Activated T-cell treated with anti-CD3 and anti-CD28 coated beads, Interleukin-2, amount 50 U/mL, for 72 hours (primary cell): ENCODE measurements around the gene MAST2. TPM values are rescaled to one million over a fixed set of nuclear protein-coding genes. Genes with fewer than 3 reads are reported as not detected.
A peak's percentile ranks its signal among the peaks of the same experiment; 100 is the strongest.

ENCODE experiments used
- ATAC-seq, 2 donors: fragments of 150-1000 bp; cut with Tn5 transposase; replicated peaks in 1 of 2; 2 replicates each; pipeline ENCODE4 v1.10.0; 2021; ENCODE audit warnings: moderate library complexity in 2 of 2, mild to moderate bottlenecking in 1 of 2
- DNase-seq, 2 donors: peaks; one replicate each; pipeline ENCODE4 v3.0.0; 2021 to 2022; ENCODE audit warnings: mixed read lengths in 1 of 2
- H3K27ac Mint-ChIP-seq: one replicate; pipeline ENCODE4 v1.8.0; 2022; ENCODE audit warnings: mild to moderate bottlenecking, moderate library complexity, mixed read lengths
- H3K27me3 Mint-ChIP-seq: one replicate; pipeline ENCODE4 v1.8.0; 2022; ENCODE audit warnings: low read depth, mixed read lengths
- H3K36me3 Mint-ChIP-seq, 2 donors: one replicate each; pipeline ENCODE4 v1.8.0; 2022; ENCODE audit warnings: mixed read lengths in 2 of 2, mild to moderate bottlenecking in 1 of 2; ENCODE audit not compliant: insufficient read depth in 2 of 2
- H3K4me1 Mint-ChIP-seq: one replicate; pipeline ENCODE4 v1.8.0; 2022; ENCODE audit warnings: low read depth, mixed read lengths
- H3K4me3 Mint-ChIP-seq, 2 donors: one replicate each; pipeline ENCODE4 v1.8.0; 2022; ENCODE audit warnings: mild to moderate bottlenecking in 2 of 2, mixed read lengths in 2 of 2, moderate library complexity in 2 of 2
- H3K9me3 Mint-ChIP-seq, 2 donors: one replicate each; pipeline ENCODE4 v1.8.0; 2022; ENCODE audit warnings: mixed read lengths in 2 of 2
- total RNA-seq, 2 donors: library from RNA; stranded (reverse); gene quantifications; one replicate each; pipeline ENCODE4 v1.2.3, GENCODE V29; 2022

The MAST2 gene
- total RNA-seq, result 10 to 100 TPM; 20.7 to 21.0 TPM

DNA sequence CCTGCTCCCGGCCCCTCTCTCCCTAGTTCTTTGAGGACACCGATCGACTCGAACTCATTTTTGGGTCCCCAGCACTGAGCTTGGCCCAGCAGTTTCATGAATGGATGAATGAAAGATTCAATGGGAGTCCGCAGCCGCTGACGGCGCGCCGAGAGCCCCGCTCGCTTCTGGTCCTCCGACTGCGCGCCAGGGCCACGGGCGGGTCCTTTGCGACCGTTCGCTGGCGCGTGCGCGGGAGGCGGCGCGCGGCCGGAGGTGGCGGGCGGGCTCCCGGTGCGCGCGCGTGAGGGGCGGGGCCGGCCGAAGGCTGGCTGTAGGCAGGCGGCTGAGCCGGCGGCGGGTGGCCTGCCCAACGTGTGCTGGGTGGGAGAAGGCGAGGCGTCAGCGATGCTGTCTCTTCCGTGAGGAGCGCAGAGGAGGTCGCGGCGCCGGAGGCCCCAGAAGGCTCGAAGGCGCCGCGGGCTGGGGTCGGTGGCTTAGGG lies at the start of gene MAST2:
Gene MAST2, plus strand, starts transcription at position 314 of the 482 bp plus-strand sequence. CDS start 284 bp downstream, outside the sequence.
- ATAC-seq (peak; percentile 97), DNase-seq (peak; percentile 92 to 95)

DNA sequence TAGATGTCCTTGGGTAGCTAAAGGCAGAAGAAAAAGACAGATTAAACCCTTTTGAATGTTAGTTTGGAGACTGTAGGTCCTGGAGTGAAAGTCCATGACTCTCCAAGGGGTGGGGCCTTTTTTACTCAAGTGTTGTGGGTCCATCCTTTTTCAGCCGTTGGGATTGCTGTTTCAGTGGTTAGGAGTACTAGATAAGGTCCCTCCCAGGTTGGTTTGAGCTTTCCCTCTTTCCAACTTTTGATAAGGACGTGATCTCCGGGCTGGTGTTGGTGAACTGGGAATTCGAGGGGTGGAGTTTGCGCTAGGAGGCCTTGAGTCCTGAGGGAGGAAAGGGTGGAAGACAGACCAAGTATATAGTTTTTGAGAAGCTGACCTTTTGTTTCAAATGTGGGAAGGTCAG lies 47.7 kb upstream of the MAST2 start:
- Mint-ChIP-seq H3K27ac (no peak overlapping the region), H3K27me3 (no peaks in the 10 kb centered on the region), H3K4me3 (no peak overlapping the region), H3K4me1 (peaks cover 5% of the 10 kb centered on the region), H3K9me3 (peaks cover 0 to 4% of the 10 kb centered on the region in 2 donors), H3K36me3 (peaks cover 3 to 10% of the 10 kb centered on the region in 2 donors)
- DNase-seq (no peak), ATAC-seq (no peak)

More for the DNA sequence above, at the start of gene MAST2:
- no peaks in the 10 kb centered on the region for H3K27me3 Mint-ChIP-seq
- H3K4me1 Mint-ChIP-seq, result peaks cover 30% of the 10 kb centered on the region
- H3K27ac Mint-ChIP-seq, result peak within 1 kb of the TSS; percentile 89
- peaks cover 6 to 10% of the 10 kb centered on the region in 2 donors for H3K36me3 Mint-ChIP-seq
- H3K9me3 Mint-ChIP-seq, result no peaks in the 10 kb centered on the region
- H3K4me3 Mint-ChIP-seq, result peak within 1 kb of the TSS; percentile 94 to 97

DNA sequence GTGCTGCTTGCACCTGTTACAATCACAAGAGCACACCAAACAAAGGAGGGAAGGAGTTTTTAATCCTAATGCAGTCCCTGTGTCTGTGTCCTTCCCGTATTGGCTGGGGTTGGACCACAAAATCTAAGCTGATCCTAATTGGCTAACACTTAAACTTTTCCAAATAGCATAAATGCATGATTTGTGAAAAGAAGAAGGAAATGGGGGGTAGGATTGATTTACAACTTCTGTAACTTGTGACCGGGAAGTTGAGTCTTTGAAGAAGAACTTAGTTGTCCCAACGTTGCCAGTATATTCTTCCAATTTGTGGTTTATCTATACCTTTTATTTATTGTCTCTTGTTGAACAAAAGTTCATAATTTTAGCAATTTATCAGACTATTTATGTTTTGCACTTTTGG lies 41.1 kb upstream of the MAST2 start:
- no peak overlapping the region for H3K27ac Mint-ChIP-seq
- H3K4me1 Mint-ChIP-seq, result no peaks in the 10 kb centered on the region
- no peaks in the 10 kb centered on the region for H3K36me3 Mint-ChIP-seq
- ATAC-seq (no peak), DNase-seq (no peak)
- no peaks in the 10 kb centered on the region for H3K9me3 Mint-ChIP-seq
- H3K4me3 Mint-ChIP-seq, result no peak overlapping the region
- H3K27me3 Mint-ChIP-seq, result no peaks in the 10 kb centered on the region

DNA sequence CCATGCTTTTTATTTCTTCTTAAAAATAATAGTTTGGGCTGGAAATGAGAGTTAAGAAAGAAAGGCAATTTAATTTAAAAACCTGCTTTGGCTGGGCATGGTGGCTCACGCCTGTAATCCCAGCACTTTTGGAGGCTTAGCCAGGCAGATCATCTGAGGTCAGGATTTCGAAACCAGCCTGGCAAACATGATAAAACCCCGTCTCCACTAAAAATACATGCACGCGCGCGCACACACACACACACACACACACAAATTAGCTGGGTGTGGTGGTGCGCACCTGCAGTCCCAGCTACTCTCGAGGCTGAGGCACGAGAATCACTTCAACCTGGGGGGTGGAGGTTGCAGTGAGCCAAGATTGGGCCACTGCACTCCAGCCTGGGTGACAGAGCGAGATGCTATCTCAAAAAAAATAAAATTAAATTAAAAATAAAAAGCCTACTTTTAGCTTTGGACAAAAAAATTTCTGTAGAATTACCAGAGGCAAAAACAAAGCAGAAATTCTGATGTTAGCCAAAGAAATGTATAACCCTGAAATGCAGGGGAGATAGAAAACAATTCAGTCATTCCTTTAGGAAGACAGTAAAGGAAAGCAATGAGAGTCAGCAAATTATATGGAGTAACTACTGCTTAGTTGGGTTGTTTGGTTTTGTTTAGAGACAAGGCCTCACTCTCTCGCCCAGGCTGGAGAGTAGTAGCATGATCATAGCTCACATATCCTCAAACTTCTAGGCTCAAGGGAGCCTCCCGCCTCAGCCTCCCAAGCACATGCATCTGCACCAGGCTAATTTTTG lies 37.2 kb upstream of the MAST2 start:
- Mint-ChIP-seq H3K4me3 (no peak overlapping the region), H3K9me3 (no peaks in the 10 kb centered on the region), H3K4me1 (no peaks in the 10 kb centered on the region), H3K27me3 (no peaks in the 10 kb centered on the region), H3K36me3 (no peaks in the 10 kb centered on the region), H3K27ac (no peak overlapping the region)
- no peak for ATAC-seq
- no peak for DNase-seq

DNA sequence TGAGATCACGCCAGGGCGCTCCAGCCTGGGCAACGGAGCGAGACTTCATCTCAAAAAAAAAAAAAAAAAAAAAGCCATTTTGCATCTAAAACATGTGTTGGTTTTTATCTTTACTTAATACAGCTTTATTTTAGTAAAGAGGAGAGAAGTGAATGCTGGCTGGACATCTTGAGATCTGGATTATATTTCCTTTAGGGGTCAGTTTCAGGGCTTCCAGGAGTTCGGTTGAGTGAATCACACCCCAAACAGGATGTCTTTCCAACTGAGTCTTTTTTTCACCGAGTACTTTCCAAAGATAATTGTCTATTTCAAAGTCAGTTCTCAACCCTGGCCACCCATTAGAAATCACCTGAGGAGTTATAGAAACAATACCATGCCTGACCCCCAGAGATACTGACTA lies 36.4 kb upstream of the MAST2 start:
- no peaks in the 10 kb centered on the region for H3K4me1 Mint-ChIP-seq
- H3K27me3 Mint-ChIP-seq, result no peaks in the 10 kb centered on the region

DNA sequence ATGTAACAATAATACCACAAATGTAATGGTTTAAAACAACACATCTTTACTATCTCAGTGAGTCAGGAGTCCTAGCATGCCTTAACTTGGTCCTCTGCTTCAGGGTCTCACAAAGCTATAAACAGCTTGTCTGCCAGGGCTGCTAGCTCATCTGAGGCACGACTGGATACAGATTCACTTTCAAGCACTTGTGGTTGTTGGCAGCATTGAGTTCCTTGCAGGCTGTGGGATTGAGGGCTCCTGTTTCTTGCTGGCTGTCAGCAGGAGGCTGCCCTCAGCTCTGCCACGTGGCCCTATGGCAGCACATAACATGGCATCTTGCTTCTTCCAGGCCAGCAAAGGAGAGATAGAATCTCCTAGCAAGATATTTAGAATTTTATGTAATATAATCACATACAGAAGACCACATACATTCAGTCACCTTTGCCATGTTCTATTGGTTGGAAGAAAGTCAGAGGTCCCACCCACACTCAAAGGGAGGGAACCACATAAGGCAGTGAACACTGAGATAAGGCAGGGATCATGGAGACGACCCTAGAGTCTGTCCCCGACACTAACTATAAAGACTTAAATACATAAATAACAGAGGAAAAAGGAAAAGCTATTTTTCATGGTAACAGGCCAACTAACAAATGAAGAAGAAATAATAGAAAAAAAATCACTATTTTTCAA lies 34.0 kb upstream of the MAST2 start:
- Mint-ChIP-seq H3K4me1 (no peaks in the 10 kb centered on the region), H3K27me3 (no peaks in the 10 kb centered on the region), H3K9me3 (no peaks in the 10 kb centered on the region), H3K36me3 (no peaks in the 10 kb centered on the region), H3K4me3 (no peak overlapping the region), H3K27ac (no peak overlapping the region)
- no peak for DNase-seq
- no peak for ATAC-seq

More for the DNA sequence above, 36.4 kb upstream of the MAST2 start:
- Mint-ChIP-seq H3K9me3 (no peaks in the 10 kb centered on the region), H3K36me3 (no peaks in the 10 kb centered on the region), H3K4me3 (no peak overlapping the region), H3K27ac (no peak overlapping the region)
- ATAC-seq, result no peak
- no peak for DNase-seq

DNA sequence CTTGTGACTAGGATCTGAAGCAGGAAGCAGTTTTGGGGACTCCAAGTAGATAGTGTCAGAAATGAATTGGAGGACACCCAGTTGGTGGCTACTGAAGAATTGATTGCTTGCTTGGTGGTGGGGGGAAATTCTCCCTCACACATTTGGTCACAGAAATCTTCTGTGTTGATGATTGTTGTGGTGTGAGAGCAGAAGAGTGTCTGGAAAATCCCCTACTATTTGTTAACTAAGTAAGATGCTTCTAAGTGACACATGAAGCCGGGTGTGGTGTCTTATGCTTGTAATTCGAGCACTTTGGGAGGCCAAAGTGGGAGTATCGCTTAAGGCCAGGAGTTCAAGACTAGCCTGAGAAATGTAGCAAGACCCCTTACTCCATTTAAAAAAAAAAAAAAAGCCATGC lies 30.4 kb upstream of the MAST2 start:
- H3K27me3 Mint-ChIP-seq, result no peaks in the 10 kb centered on the region
- no peak overlapping the region for H3K27ac Mint-ChIP-seq
- H3K36me3 Mint-ChIP-seq, result no peaks in the 10 kb centered on the region
- DNase-seq (no peak), ATAC-seq (peak; percentile 20 to 26)
- H3K4me3 Mint-ChIP-seq, result no peak overlapping the region
- no peaks in the 10 kb centered on the region for H3K9me3 Mint-ChIP-seq
- no peaks in the 10 kb centered on the region for H3K4me1 Mint-ChIP-seq

DNA sequence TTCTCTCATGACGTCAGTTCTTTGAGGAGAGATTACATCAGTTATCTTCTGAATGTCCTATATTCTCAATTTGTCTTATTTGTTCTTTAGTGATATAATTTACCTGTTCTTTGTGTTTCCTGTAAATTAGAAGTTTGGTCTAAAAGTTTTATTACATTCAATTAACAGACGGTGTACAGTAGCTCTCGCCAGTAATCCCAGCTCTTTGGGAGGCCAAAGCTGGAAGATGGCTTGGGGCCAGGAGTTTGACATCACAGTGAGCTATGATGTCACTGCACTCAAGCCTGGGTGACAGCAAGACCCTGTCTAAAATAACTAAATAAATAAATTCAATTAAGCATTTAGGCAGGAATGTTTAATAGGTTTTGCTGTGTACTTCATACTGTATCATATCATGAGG lies 27.6 kb upstream of the MAST2 start:
- Mint-ChIP-seq H3K4me1 (no peaks in the 10 kb centered on the region), H3K4me3 (no peak overlapping the region), H3K36me3 (no peaks in the 10 kb centered on the region), H3K27me3 (no peaks in the 10 kb centered on the region), H3K9me3 (no peaks in the 10 kb centered on the region), H3K27ac (no peak overlapping the region)
- DNase-seq (no peak), ATAC-seq (no peak)

DNA sequence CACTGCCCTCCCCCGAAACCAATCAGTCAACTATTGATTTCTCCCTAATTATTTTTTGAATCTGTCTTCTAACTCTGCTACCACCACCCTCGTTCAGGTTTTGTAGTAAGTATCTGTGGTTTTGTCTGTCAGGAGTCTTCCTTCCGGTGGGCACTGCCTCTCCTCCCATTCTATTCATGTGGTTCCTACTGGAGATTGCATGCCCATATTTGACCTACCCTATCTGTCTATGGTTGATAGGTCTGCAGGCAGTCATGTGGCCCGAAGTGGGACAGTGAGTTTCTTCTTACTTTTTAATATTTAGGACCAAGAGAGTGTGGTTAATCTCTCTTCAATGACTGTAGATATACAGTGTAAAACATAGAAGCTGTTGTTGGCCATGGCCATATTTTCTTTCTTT lies 17.8 kb upstream of the MAST2 start:
- ATAC-seq (peak; percentile 85 to 90), DNase-seq (peak; percentile 19 to 30)
- H3K4me1 Mint-ChIP-seq, result peaks cover 21% of the 10 kb centered on the region
- H3K4me3 Mint-ChIP-seq, result peak overlapping the region; percentile 61 to 74
- no peaks in the 10 kb centered on the region for H3K36me3 Mint-ChIP-seq
- no peak overlapping the region for H3K27ac Mint-ChIP-seq
- H3K27me3 Mint-ChIP-seq, result peaks cover 7% of the 10 kb centered on the region
- no peaks in the 10 kb centered on the region for H3K9me3 Mint-ChIP-seq

DNA sequence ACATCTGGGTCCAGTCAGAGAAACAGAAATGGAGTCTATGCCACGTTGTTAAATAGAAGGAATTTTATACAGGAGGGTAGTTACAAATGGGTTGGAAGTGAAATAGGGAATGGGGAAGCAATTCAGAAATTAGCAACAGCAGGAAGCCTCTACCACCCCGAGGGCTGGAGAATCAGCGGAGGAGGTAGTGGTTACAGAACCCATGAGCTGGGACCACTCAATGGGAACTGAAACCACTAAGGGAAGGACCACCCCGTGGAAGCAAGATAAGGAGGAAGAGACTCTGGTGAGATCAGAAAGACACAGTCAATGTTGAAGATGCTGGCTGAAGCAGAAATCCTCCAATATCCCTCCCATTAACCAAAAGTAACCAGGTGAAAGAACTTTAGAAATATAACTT lies 15.5 kb upstream of the MAST2 start:
- no peaks in the 10 kb centered on the region for H3K36me3 Mint-ChIP-seq
- H3K27ac Mint-ChIP-seq, result no peak overlapping the region
- no peak overlapping the region for H3K4me3 Mint-ChIP-seq
- no peaks in the 10 kb centered on the region for H3K9me3 Mint-ChIP-seq
- H3K4me1 Mint-ChIP-seq, result peaks cover 21% of the 10 kb centered on the region
- ATAC-seq, result no peak
- no peak for DNase-seq
- peaks cover 7% of the 10 kb centered on the region for H3K27me3 Mint-ChIP-seq

DNA sequence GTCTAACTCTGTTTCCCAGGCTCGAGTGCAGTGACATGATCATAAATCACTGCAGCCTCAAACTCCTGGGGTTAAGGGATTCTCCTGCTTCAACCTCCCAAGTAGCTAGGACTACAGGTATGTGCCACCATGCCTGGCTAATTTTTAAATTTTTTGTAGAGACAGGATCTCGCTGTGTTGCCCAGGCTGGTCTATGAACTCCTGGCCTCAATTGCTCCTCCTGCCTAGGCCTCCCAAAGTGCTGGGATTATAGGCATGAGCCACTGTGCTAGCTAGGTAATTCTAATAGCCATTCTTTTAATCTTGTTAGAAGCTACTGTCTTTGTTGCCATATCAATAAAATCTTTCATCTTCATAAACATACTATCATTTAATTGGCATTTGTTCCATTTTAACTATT lies 13.8 kb upstream of the MAST2 start:
- DNase-seq (no peak), ATAC-seq (no peak)
- H3K4me3 Mint-ChIP-seq, result no peak overlapping the region
- no peak overlapping the region for H3K27ac Mint-ChIP-seq
- H3K36me3 Mint-ChIP-seq, result no peaks in the 10 kb centered on the region
- H3K4me1 Mint-ChIP-seq, result peaks cover 21% of the 10 kb centered on the region
- no peaks in the 10 kb centered on the region for H3K9me3 Mint-ChIP-seq
- H3K27me3 Mint-ChIP-seq, result peaks cover 7% of the 10 kb centered on the region

DNA sequence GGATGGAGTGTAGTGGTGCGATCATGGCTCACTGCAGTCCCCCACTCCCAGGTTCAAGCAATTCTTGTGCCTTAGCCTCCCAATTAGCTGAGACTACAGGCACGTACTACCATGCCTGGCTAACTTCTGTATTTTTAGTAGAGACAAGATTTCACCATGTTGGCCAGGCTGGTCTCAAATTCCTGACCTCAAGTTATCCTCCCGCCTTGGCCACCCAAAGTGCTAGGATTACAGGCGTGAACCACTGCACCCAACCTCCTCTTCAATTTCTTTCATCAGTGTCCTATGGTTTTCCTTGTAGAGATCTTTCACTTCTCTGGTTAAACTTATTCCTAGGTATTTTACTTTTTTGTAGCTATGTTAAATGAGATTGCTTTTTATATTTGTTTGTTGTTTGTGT lies 10.7 kb upstream of the MAST2 start:
- H3K27me3 Mint-ChIP-seq, result peaks cover 4% of the 10 kb centered on the region
- H3K4me3 Mint-ChIP-seq, result no peak overlapping the region
- no peak overlapping the region for H3K27ac Mint-ChIP-seq
- no peaks in the 10 kb centered on the region for H3K9me3 Mint-ChIP-seq
- H3K36me3 Mint-ChIP-seq, result no peaks in the 10 kb centered on the region
- H3K4me1 Mint-ChIP-seq, result no peaks in the 10 kb centered on the region
- no peak for ATAC-seq
- DNase-seq, result no peak

DNA sequence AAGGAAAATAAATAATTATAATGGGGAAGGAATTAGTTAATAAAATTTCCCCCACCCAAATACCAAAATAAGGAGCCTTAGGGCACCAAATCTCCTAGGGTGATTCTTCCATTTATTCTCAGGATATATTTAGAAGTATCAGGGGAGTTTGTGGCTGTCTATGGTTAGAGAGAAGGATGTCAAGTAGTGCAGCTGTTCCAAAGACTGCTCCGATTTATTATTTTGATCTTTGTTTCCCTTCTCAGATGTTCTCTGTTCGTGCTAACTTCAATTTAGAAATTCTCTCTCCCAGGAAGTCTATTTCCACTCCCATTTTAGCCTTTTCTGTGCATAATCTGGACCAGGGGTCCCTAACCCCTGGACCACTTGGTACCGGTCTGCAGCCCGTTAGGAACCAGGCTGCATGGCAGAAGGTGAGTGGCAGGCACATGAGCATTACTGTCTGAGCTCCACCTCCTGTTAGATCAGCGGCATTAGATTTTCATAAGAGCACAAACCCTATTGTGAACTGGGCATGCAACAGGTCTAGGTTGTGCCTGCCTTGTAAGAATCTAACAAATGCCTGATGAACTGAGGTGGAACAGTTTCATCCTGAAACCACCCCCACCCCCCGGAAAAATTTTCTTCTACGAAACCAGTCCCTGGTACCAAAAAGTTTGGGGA lies 9.3 kb upstream of the MAST2 start:
- H3K36me3 Mint-ChIP-seq, result no peaks in the 10 kb centered on the region
- no peaks in the 10 kb centered on the region for H3K9me3 Mint-ChIP-seq
- H3K4me3 Mint-ChIP-seq, result no peak overlapping the region
- ATAC-seq (no peak), DNase-seq (no peak)
- no peaks in the 10 kb centered on the region for H3K4me1 Mint-ChIP-seq
- H3K27ac Mint-ChIP-seq, result no peak overlapping the region
- H3K27me3 Mint-ChIP-seq, result no peaks in the 10 kb centered on the region
